ENCODE measurements around the gene ANKS3.

- no peak for TF ChIP-seq POLR2A (IDR thresholded peaks at IDR 0.05)
- TF ChIP-seq, protein P1, sequence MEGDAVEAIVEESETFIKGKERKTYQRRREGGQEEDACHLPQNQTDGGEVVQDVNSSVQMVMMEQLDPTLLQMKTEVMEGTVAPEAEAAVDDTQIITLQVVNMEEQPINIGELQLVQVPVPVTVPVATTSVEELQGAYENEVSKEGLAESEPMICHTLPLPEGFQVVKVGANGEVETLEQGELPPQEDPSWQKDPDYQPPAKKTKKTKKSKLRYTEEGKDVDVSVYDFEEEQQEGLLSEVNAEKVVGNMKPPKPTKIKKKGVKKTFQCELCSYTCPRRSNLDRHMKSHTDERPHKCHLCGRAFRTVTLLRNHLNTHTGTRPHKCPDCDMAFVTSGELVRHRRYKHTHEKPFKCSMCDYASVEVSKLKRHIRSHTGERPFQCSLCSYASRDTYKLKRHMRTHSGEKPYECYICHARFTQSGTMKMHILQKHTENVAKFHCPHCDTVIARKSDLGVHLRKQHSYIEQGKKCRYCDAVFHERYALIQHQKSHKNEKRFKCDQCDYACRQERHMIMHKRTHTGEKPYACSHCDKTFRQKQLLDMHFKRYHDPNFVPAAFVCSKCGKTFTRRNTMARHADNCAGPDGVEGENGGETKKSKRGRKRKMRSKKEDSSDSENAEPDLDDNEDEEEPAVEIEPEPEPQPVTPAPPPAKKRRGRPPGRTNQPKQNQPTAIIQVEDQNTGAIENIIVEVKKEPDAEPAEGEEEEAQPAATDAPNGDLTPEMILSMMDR (IDR thresholded peaks at IDR 0.05): no peak
Measured at GRCh38 chr16:4762205-4762604, 28.1 kb upstream of the ANKS3 start.
